Measurements from ENCODE around the gene ATIC. TPM values are rescaled to one million over a fixed set of nuclear protein-coding genes. Genes with fewer than 3 reads are reported as not detected.

The ATIC gene
- polyA plus RNA-seq, 3 donors, result 20.8 to 32.3 (median 21.6) TPM

DNA sequence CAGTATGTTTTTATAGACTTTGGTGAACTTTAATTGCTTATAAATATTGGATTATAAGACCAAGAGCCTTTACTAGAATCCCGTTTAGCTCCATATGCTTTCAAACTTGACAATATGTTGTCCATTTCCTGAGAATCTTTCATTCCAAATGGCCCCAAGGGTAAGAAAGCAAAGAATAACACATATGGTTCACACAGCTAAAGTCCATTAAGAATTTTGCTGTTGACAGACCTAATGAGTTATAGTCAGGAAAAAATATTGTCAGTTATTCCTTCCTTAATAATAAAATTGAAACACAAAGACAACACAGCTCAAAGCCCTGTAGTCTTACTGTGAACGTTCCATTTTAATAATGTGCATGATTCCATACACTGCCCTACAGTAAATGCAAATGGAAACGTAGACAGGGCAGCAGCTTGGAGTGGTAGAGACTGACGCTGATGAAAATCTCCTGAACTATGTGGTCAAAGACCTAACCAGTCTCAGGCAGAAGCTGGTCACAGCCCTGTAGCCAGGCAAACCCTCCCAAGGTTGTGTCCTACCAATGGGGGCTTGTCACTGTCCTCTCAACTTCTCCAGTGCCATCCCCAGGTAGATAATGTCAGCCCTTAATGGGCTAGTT lies 49.0 kb upstream of the ATIC start:
- WGBS (ENCODE audit: insufficient coverage), result no CpG with 5 or more reads among the region's 4 CpGs
- Histone ChIP-seq H2AFZ (ENCODE audit: insufficient read depth, low read depth, low read length, poor library complexity, severe bottlenecking) (no peak overlapping the region), H3K4me2 (replicated peaks; ENCODE audit: extremely low read depth, low read length, poor library complexity, severe bottlenecking) (no peak overlapping the region), H3K9ac (ENCODE audit: insufficient read depth, low read length, poor library complexity, severe bottlenecking) (no peak overlapping the region), H3K79me2 (ENCODE audit: insufficient read depth, low read length) (no peaks in the 10 kb centered on the region), H3K9me3 (replicated peaks in 1 of 2; ENCODE audit: control insufficient read depth in 1 of 2, insufficient read depth in 1 of 2, low read length in 2 of 2) (no peaks in the 10 kb centered on the region), H3K36me3 (replicated peaks in 1 of 2; ENCODE audit: control insufficient read depth in 1 of 2, insufficient read depth in 2 of 2, low read length in 2 of 2) (no peaks in the 10 kb centered on the region), H3K27ac (ENCODE audit: low read depth in 1 of 2, low read length in 2 of 2) (no peak overlapping the region), H3K4me1 (ENCODE audit: control insufficient read depth in 1 of 2, insufficient read depth in 2 of 2, low read length in 2 of 2) (no peaks in the 10 kb centered on the region), H4K20me1 (ENCODE audit: insufficient read depth, low read length) (no peaks in the 10 kb centered on the region), H3K4me3 (replicated peaks in 1 of 3; ENCODE audit: low read depth in 2 of 3, low read length in 3 of 3) (no peak overlapping the region), H3K27me3 (ENCODE audit: control insufficient read depth in 2 of 2, insufficient read depth in 2 of 2, low read length in 2 of 2) (no peaks in the 10 kb centered on the region)
- no peak for DNase-seq
- Mint-ChIP-seq H3K36me3 (no peaks in the 10 kb centered on the region), H3K9me3 (peaks cover 0 to 2% (median 0%) of the 10 kb centered on the region in 7 donors), H3K27me3 (ENCODE audit: low read depth in 3 of 3) (peaks cover 0 to 3% (median 2%) of the 10 kb centered on the region in 3 donors), H3K27ac (no peak overlapping the region), H3K4me1 (no peaks in the 10 kb centered on the region), H3K4me3 (no peak overlapping the region)
- TF ChIP-seq, protein P1, sequence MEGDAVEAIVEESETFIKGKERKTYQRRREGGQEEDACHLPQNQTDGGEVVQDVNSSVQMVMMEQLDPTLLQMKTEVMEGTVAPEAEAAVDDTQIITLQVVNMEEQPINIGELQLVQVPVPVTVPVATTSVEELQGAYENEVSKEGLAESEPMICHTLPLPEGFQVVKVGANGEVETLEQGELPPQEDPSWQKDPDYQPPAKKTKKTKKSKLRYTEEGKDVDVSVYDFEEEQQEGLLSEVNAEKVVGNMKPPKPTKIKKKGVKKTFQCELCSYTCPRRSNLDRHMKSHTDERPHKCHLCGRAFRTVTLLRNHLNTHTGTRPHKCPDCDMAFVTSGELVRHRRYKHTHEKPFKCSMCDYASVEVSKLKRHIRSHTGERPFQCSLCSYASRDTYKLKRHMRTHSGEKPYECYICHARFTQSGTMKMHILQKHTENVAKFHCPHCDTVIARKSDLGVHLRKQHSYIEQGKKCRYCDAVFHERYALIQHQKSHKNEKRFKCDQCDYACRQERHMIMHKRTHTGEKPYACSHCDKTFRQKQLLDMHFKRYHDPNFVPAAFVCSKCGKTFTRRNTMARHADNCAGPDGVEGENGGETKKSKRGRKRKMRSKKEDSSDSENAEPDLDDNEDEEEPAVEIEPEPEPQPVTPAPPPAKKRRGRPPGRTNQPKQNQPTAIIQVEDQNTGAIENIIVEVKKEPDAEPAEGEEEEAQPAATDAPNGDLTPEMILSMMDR (IDR thresholded peaks at IDR 0.05), result no peak
- intact Hi-C loops (cut with micrococcal nuclease), result no loop called here

DNA sequence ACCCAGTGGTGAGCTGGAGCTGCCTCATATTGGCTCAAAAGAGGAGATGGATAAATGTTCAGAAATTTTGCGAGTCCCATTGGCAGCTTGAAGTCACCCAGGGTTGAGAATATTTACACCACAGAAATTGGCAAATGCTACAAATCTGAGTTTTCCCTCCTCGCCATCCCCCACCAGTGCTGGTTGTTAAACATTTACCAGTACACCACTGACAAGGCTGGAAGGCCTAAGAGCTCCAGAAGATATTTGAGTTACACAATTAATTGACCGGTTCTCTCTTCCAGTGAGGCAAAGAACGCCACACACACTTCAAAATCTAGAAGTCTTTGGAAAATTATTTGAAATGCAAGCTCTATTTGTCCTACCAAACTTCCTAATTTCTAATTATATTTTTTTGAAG lies 47.5 kb upstream of the ATIC start:
- H3K4me1 Mint-ChIP-seq, result peaks cover 1% of the 10 kb centered on the region
- Histone ChIP-seq H3K4me1 (ENCODE audit: control insufficient read depth in 1 of 2, insufficient read depth in 2 of 2, low read length in 2 of 2) (no peaks in the 10 kb centered on the region), H3K4me2 (replicated peaks; ENCODE audit: extremely low read depth, low read length, poor library complexity, severe bottlenecking) (no peak overlapping the region), H3K4me3 (replicated peaks in 1 of 3; ENCODE audit: low read depth in 2 of 3, low read length in 3 of 3) (no peak overlapping the region), H3K27me3 (ENCODE audit: control insufficient read depth in 2 of 2, insufficient read depth in 2 of 2, low read length in 2 of 2) (no peaks in the 10 kb centered on the region), H3K36me3 (replicated peaks in 1 of 2; ENCODE audit: control insufficient read depth in 1 of 2, insufficient read depth in 2 of 2, low read length in 2 of 2) (no peaks in the 10 kb centered on the region), H3K79me2 (ENCODE audit: insufficient read depth, low read length) (no peaks in the 10 kb centered on the region), H4K20me1 (ENCODE audit: insufficient read depth, low read length) (no peaks in the 10 kb centered on the region), H3K9ac (ENCODE audit: insufficient read depth, low read length, poor library complexity, severe bottlenecking) (no peak overlapping the region), H2AFZ (ENCODE audit: insufficient read depth, low read depth, low read length, poor library complexity, severe bottlenecking) (no peak overlapping the region), H3K27ac (ENCODE audit: low read depth in 1 of 2, low read length in 2 of 2) (no peak overlapping the region), H3K9me3 (replicated peaks in 1 of 2; ENCODE audit: control insufficient read depth in 1 of 2, insufficient read depth in 1 of 2, low read length in 2 of 2) (no peaks in the 10 kb centered on the region)
- H3K36me3 Mint-ChIP-seq, result no peaks in the 10 kb centered on the region
- TF ChIP-seq, protein P1 (IDR thresholded peaks at IDR 0.05), result no peak
- no peak overlapping the region for H3K4me3 Mint-ChIP-seq
- intact Hi-C loops (cut with micrococcal nuclease), result no loop called here
- 100% methylated on average over 2 of the region's 4 CpGs for WGBS (ENCODE audit: insufficient coverage)
- H3K27ac Mint-ChIP-seq, result no peak overlapping the region
- peaks cover 0 to 2% (median 0%) of the 10 kb centered on the region in 7 donors for H3K9me3 Mint-ChIP-seq
- no peak for DNase-seq
- peaks cover 0 to 4% (median 2%) of the 10 kb centered on the region in 3 donors for H3K27me3 Mint-ChIP-seq (ENCODE audit: low read depth in 3 of 3)
